WTC11 (cell line): Measurements from ENCODE around the gene MON2. TPM values are rescaled to one million over a fixed set of nuclear protein-coding genes. Genes with fewer than 3 reads are reported as not detected.

Experiments
- ATAC-seq: fragments of 200-7000 bp; cut with Tn5 transposase; 2 replicates; pipeline ENCODE4 v1.10.0; 2021; ENCODE audit warnings: mild to moderate bottlenecking, moderate library complexity
- CTCF ChIA-PET: fragments of 300-600 bp; sonication (Branson Sonifier 250); formaldehyde crosslinking; loops from one replicate; lab custom pipeline; 2021; ENCODE audit warnings: antibody characterized with exemption; lab: Charles Lee
- POLR2A ChIA-PET: fragments of 350-600 bp; sonication (Branson Sonifier 250); formaldehyde crosslinking; loops from one replicate; lab custom pipeline; 2021; ENCODE audit warnings: antibody characterized with exemption; lab: Charles Lee
- DNase-seq: peaks from one replicate; pipeline ENCODE4 v3.0.0; 2021; ENCODE audit warnings: low spot score
- H3K27ac Mint-ChIP-seq: 2 replicates; pipeline ENCODE4 v1.8.0; 2021; ENCODE audit warnings: mixed read lengths
- H3K27me3 Mint-ChIP-seq: 2 replicates; pipeline ENCODE4 v1.8.0; 2021; ENCODE audit warnings: low read depth, mild to moderate bottlenecking, moderate library complexity, mixed read lengths
- H3K36me3 Mint-ChIP-seq: 2 replicates; pipeline ENCODE4 v1.8.0; 2021; ENCODE audit warnings: mixed read lengths
- H3K4me1 Mint-ChIP-seq: 2 replicates; pipeline ENCODE4 v1.8.0; 2022; ENCODE audit warnings: mixed read lengths
- H3K4me3 Mint-ChIP-seq: 2 replicates; pipeline ENCODE4 v1.8.0; 2021; ENCODE audit warnings: mild to moderate bottlenecking, moderate library complexity, mixed read lengths
- H3K9me3 Mint-ChIP-seq: 2 replicates; pipeline ENCODE4 v1.8.0; 2021; ENCODE audit warnings: mixed read lengths
- AR ChIP-seq: fragments of 250-450 bp; sonication (Bioruptor Pico); IDR thresholded peaks from 2 replicates; pipeline ENCODE4 v1.9.0; 2021; ENCODE audit warnings: mild to moderate bottlenecking
- FOXJ3 ChIP-seq: sonication (generic); formaldehyde crosslinking; IDR thresholded peaks from 2 replicates; pipeline ENCODE4 v1.9.0; 2021; ENCODE audit warnings: missing genetic modification reagents, mild to moderate bottlenecking, borderline replicate concordance
- FOXK1 ChIP-seq: sonication (generic); formaldehyde crosslinking; IDR thresholded peaks from 2 replicates; pipeline ENCODE4 v1.8.0; 2022; ENCODE audit warnings: mild to moderate bottlenecking, moderate library complexity, missing genetic modification reagents
- HMGXB4 ChIP-seq: sonication (generic); formaldehyde crosslinking; IDR thresholded peaks from 2 replicates; pipeline ENCODE4 v1.8.1; 2023; ENCODE audit warnings: mild to moderate bottlenecking, moderate library complexity, missing genetic modification reagents
- PRRX2 ChIP-seq: fragments of 250-450 bp; sonication (Bioruptor Pico); IDR thresholded peaks from 2 replicates; pipeline ENCODE4 v1.8.0; 2021; ENCODE audit warnings: mild to moderate bottlenecking
- RORB ChIP-seq: fragments of 250-450 bp; sonication (Bioruptor Pico); IDR thresholded peaks from 2 replicates; pipeline ENCODE4 v1.9.0; 2021; ENCODE audit warnings: mild to moderate bottlenecking
- SMAD4 ChIP-seq: sonication (generic); formaldehyde crosslinking; IDR thresholded peaks from 2 replicates; pipeline ENCODE4 v1.8.0; 2022; ENCODE audit warnings: mild to moderate bottlenecking, missing genetic modification reagents
- ZBTB21 ChIP-seq: sonication (generic); formaldehyde crosslinking; IDR thresholded peaks from 2 replicates; pipeline ENCODE4 v1.8.1; 2023; ENCODE audit warnings: mild to moderate bottlenecking, missing genetic modification reagents, borderline replicate concordance
- ZNF121 ChIP-seq: sonication (generic); formaldehyde crosslinking; IDR thresholded peaks from 2 replicates; pipeline ENCODE4 v1.8.0; 2023; ENCODE audit warnings: missing genetic modification reagents
- ZNF396 ChIP-seq: fragments of 250-450 bp; sonication (Bioruptor Pico); IDR thresholded peaks from 2 replicates; pipeline ENCODE4 v1.8.0; 2021; ENCODE audit warnings: mild to moderate bottlenecking, moderate library complexity, borderline replicate concordance
- ZNF532 ChIP-seq: fragments of 250-450 bp; sonication (Bioruptor Pico); IDR thresholded peaks from 2 replicates; pipeline ENCODE4 v1.9.0; 2021; ENCODE audit warnings: mild to moderate bottlenecking, borderline replicate concordance
- ZNF671 ChIP-seq: fragments of 250-450 bp; sonication (Bioruptor Pico); IDR thresholded peaks from 2 replicates; pipeline ENCODE4 v1.8.0; 2021; ENCODE audit warnings: mild to moderate bottlenecking
- ZSCAN18 ChIP-seq: fragments of 250-450 bp; sonication (Bioruptor Pico); IDR thresholded peaks from 2 replicates; pipeline ENCODE4 v2.1.2; 2022; ENCODE audit warnings: mild to moderate bottlenecking, moderate library complexity
- total RNA-seq: library from RNA; stranded (reverse); gene quantifications from 3 replicates; pipeline ENCODE4 v1.2.3, GENCODE V29; 2021

The MON2 gene
- total RNA-seq, 1 experiment from 2014 or later, result 25.8 TPM

GRCh38 chr12:62604871-62605270 is 138.2 kb downstream of the MON2 start:
- no peak overlapping the region for H3K27ac Mint-ChIP-seq

GRCh38 chr12:62605981-62606380 is 139.4 kb downstream of the MON2 start:
- CTCF ChIA-PET, result interaction anchor here (0.9 to 2.2 kb wide), 5 partner anchors 23 to 171 kb away, joined by 3 to 10 read pairs (median 4); no protein-coding TSS in a partner anchor
- TF ChIP-seq ZNF532 (CRISPR knock-in tag), result no peak
- TF ChIP-seq, all 79 proteins: peak for 0
- ATAC-seq (no peak), DNase-seq (no peak)
- H3K27ac Mint-ChIP-seq, result no peak overlapping the region
- H3K36me3 Mint-ChIP-seq, result no peaks in the 10 kb centered on the region
- H3K9me3 Mint-ChIP-seq, result no peaks in the 10 kb centered on the region
- POLR2A ChIA-PET, result no interaction called here
- peak overlapping the region; percentile 3; the same call in 1 of the 2 replicates for H3K4me3 Mint-ChIP-seq
- H3K27me3 Mint-ChIP-seq, result no peaks in the 10 kb centered on the region
- H3K4me1 Mint-ChIP-seq, result peaks cover 45% of the 10 kb centered on the region

More at GRCh38 chr12:62604871-62605270, 138.2 kb downstream of the MON2 start:
- ATAC-seq (no peak), DNase-seq (no peak)
- CTCF ChIA-PET, result interaction anchor here (1.4 kb wide), 1 partner anchor 25 kb away, joined by 4 read pairs; no protein-coding TSS in a partner anchor
- no peaks in the 10 kb centered on the region for H3K36me3 Mint-ChIP-seq
- H3K27me3 Mint-ChIP-seq, result no peaks in the 10 kb centered on the region
- H3K4me3 Mint-ChIP-seq, result peak overlapping the region; percentile 87
- H3K9me3 Mint-ChIP-seq, result no peaks in the 10 kb centered on the region
- peaks cover 48% of the 10 kb centered on the region for H3K4me1 Mint-ChIP-seq
- 0 out of 2 replicates have a peak, but pooled peaks have one; percentile 9 for TF ChIP-seq RORB (CRISPR knock-in tag)
- no peak for TF ChIP-seq ZBTB21 (CRISPR knock-in tag)
- no peak for TF ChIP-seq ZNF396 (CRISPR knock-in tag)
- TF ChIP-seq ZSCAN18 (CRISPR knock-in tag), result no peak
- POLR2A ChIA-PET, result no interaction called here

GRCh38 chr12:62606654-62607053 is 140.0 kb downstream of the MON2 start:
- no peak for TF ChIP-seq AR (CRISPR knock-in tag)
- TF ChIP-seq FOXJ3 (CRISPR knock-in tag), result no peak
- no peak for TF ChIP-seq HMGXB4
- TF ChIP-seq ZNF671 (CRISPR knock-in tag), result no peak
- TF ChIP-seq ZNF121 (CRISPR knock-in tag), result peak; percentile 72; the same call in 1 of the 2 replicates
- no peak for TF ChIP-seq FOXK1 (CRISPR knock-in tag)
- TF ChIP-seq SMAD4 (CRISPR knock-in tag), result no peak
- no peak for TF ChIP-seq PRRX2 (CRISPR knock-in tag)
- no peak for TF ChIP-seq RORB (CRISPR knock-in tag)
- TF ChIP-seq, all 79 proteins: peak for 1
- no peak for DNase-seq
- Mint-ChIP-seq H3K27me3 (no peaks in the 10 kb centered on the region), H3K36me3 (no peaks in the 10 kb centered on the region), H3K4me3 (no peak overlapping the region), H3K4me1 (peaks cover 40% of the 10 kb centered on the region), H3K9me3 (no peaks in the 10 kb centered on the region), H3K27ac (no peak overlapping the region)
- ATAC-seq, result no peak
- ChIA-PET CTCF (interaction anchor here (0.9 to 2.2 kb wide), 6 partner anchors 23 to 171 kb away, joined by 3 to 10 read pairs (median 4); no protein-coding TSS in a partner anchor), POLR2A (no interaction called here)
